Measurements from ENCODE around the gene CYS1.
A peak's percentile ranks its signal among the peaks of the same experiment; 100 is the strongest.

CYS1 gene

GRCh38 chr2:10028988-10029874, 51.0 kb downstream of the CYS1 start:
- no peak for DNase-seq

DNA sequence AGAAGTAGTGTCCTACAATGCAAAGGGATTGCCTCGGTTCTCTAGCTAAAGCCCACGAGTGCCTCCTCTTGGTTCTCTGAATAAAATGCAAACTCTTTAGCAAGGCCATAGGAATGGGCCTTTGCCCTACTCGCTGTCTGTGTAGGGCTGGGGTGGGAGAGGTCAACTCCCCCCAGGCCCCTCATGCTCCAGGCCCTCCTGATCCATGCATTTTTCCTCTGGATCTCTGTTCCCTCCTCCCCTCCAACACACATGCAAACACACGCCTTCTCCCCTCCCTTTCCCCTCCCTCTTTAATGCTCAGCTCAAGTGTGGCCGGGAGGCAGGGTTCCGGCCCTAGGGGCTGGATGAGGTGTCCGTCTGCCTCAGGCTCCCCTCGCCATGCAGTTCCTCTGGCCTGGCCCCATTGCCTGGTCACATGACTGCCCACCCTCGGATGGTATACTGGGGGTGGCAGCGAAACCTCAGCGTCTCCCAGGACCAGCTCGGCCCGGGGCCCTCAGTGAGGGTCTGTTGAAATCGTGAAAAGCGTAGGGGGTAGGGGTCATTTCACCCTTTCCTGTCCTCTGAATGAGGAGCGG, 51.7 kb downstream of the CYS1 start:
- DNase-seq, result no peak

DNA sequence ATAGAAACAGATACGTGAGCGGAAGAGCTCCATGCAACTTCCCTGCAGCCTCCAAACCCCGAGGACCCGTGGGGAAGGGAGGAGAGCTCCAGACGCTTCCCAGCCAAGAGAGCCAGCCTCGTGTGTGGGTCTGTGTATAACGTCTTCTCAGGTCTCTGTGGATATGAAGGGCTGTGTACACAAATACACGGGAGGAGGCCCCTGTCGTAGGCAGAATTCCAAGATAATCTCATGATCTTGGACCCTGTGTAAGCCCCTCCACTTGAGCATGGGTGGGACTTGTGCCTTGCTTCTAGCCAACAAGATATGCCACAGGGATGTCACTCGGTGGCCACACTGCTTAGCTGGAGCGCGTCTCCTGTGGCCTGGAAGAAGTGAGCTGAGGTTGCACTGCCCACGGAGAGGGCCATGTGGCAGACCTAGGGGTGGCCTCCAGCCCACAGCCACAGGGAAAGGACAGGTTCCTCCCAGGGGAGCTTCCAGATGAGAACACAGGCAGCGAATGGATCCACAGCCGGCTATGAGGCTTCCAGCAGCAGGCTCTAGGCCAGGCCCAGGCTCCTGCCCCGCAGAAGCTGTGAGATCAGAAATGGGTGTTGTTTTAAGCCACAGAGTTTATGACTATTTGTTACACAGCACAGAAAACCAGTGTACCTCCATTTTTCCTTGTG, 52.4 kb downstream of the CYS1 start:
- DNase-seq, result no peak

GRCh38 chr2:10026940-10027569, 53.2 kb downstream of the CYS1 start:
- no peak for DNase-seq

GRCh38 chr2:10022966-10023662, 57.1 kb downstream of the CYS1 start:
- DNase-seq, result no peak

- no peak for DNase-seq
These were observed 57.8 kb downstream of the CYS1 start for GRCh38 chr2:10022445-10022844.

- no peak for DNase-seq
These were observed 58.2 kb downstream of the CYS1 start for GRCh38 chr2:10022041-10022421.

GRCh38 chr2:10019602-10020400, 60.4 kb downstream of the CYS1 start:
- DNase-seq, result no peak

- no peak for DNase-seq
These were observed 61.0 kb downstream of the CYS1 start for GRCh38 chr2:10019174-10019573.

- DNase-seq, result no peak
These were observed 62.8 kb downstream of the CYS1 start for GRCh38 chr2:10017313-10017941.

GRCh38 chr2:10016802-10017258, 63.4 kb downstream of the CYS1 start:
- no peak for DNase-seq

DNA sequence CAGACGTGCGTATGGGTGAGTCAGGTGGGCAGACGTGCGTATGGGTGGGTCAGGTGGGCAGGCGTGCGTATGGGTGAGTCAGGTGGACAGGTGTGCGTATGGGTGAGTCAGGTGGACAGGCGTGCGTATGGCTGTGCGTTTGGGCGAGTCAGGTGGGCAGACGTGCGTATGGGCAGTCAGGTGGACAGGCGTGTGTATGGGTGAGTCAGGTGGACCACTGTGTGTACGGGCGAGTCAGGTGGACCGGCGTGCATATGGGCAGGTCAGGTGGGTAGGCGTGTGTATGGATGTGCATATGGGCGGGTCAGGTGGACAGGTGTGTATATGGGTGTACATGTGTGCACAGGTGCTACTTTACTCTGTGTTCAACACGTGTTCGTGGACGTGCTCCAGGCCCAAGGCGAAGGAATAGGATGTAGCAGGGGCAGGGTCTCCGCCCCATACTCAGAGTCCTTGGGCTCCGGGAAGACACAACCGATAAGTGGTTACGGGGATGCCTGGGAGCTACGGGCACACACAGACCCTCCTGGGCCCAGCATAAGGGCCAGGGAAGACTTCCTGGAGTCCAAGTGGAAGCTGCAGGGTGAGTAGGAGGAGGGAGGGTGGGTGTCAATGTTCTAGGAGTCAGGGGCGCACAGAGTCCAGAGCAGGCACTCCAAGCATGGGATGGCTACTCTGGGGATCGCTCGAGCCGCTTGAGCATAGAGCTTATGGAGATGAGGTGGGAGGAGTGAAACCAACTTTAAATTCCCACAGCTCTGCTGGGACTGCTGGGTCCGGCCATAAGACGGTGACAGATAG, 64.0 kb downstream of the CYS1 start:
- DNase-seq, result peak in 1 of 2 experiments; percentile 22

DNA sequence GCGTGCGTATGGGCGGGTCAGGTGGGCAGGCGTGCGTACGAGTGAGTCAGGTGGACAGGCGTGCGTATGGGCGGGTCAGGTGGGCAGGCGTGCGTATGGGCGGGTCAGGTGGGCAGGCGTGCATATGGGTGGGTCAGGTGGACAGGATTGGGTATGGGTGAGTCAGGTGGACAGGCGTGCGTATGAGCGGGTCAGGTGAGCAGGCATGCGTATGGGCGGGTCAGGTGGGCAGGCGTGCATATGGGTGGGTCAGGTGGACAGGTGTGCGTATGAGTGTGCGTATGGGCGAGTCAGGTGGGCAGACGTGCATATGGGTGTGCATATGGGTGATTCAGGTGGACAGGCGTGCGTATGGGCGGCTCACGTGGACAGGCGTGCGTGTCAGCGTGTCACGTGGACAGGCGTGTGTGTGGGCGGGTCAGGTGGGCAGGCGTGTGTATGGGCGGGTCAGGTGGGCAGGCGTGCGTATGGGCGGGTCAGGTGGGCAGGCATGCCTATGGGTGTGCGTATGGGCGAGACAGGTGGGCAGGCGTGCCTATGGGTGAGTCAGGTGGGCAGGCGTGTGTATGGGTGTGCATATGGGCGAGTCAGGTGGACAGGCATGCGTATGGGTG, 64.7 kb downstream of the CYS1 start:
- DNase-seq, result peak in 1 of 2 experiments; percentile 84

GRCh38 chr2:10014418-10015190, 65.6 kb downstream of the CYS1 start:
- peak; percentile 23 to 67 for DNase-seq

DNA sequence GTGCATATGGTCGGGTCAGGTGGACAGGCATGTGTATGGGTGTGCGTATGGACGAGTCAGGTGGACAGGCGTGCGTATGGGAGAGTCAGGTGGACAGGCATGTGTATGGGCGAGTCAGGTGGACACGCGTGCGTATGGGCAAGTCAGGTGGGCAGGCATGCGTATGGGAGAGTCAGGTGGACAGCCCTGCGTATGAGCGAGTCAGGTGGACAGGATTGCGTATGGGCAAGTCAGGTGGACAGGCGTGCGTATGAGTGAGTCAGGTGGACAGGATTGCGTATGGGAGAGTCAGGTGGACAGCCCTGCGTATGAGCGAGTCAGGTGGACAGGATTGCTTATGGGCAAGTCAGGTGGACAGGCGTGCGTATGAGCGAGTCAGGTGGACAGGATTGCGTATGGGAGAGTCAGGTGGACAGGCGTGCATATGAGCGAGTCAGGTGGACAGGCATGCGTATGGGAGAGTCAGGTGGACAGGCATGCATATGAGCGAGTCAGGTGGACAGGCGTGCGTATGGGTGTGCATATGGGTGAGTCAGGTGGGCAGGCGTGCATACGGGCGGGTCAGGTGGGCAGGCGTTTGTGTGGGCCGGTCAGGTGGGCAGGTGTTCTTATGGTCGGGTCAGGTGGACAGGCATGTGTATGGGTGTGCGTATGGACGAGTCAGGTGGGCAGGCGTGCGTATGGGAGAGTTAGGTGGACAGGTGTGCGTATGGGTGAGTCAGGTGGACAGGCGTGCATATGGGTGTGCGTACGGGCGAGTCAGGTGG, 66.4 kb downstream of the CYS1 start:
- DNase-seq, result peak; percentile 72 to 87

- DNase-seq, result peak; percentile 91
These were observed 67.2 kb downstream of the CYS1 start for GRCh38 chr2:10012963-10013461.

DNA sequence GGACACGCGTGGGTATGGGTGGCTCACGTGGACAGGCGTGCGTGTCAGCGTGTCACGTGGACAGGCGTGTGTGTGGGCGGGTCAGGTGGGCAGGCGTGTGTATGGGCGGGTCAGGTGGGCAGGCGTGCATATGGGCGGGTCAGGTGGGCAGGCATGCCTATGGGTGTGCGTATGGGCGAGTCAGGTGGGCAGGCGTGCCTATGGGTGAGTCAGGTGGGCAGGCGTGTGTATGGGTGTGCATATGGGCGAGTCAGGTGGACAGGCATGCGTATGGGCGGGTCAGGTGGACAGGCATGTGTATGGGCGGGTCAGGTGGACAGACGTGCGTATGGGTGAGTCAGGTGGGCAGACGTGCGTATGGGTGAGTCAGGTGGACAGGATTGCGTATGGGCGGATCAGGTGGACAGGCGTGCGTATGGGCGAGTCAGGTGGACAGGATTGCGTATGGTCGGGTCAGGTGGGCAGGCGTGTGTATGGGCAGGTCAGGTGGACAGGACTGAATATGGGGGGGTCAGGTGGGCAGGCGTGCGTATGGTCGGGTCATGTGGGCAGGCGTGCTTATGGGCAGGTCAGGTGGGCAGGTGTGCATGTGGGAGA, 67.7 kb downstream of the CYS1 start:
- DNase-seq, result peak in 1 of 2 experiments; percentile 91
